A549 (cell line): ENCODE measurements around the gene BEAN1. TPM values are rescaled to one million over a fixed set of nuclear protein-coding genes. Genes with fewer than 3 reads are reported as not detected.

Source experiments
- ATAC-seq, 2 experiments: fragments of 200-7000 bp in 1 of 2; fragments of >200 bp in 1 of 2; cut with Nextera tagmentation in 1 of 2; cut with Tn5 transposase in 1 of 2; 3 replicates each; pipeline versions ENCODE4 v1.8.0 to v1.9.1; 2018 to 2020; ENCODE audit warnings: mild to moderate bottlenecking in 1 of 2, moderate library complexity in 1 of 2
- CTCF ChIA-PET: fragments of 300-600 bp; sonication (Branson Sonifier 250); formaldehyde crosslinking; extraction: SDS; loops from one replicate; lab custom pipeline; 2021; ENCODE audit warnings: antibody characterized with exemption, inconsistent platforms; lab: Yijun Ruan, JAX
- POLR2A ChIA-PET: fragments of 350-600 bp; formaldehyde crosslinking; extraction: SDS; loops from one replicate; lab custom pipeline; 2021; ENCODE audit warnings: antibody characterized with exemption, inconsistent platforms; lab: Yijun Ruan, JAX
- DNase-seq, 2 experiments: peaks; one replicate each; pipeline versions ENCODE4 v3.0.0 to v3.0.0-alpha.2; 2011 to 2016; ENCODE audit warnings: low read depth in 1 of 2, low spot score in 1 of 2
- FAIRE-seq: peaks from 2 replicates; lab custom pipeline; 2011; peaks lifted over from hg19 to GRCh38; lab: Jason Lieb, UNC
- H3K27ac ChIP-seq, 2 experiments: fragments of >200 bp; sonication (Bioruptor Twin); formaldehyde crosslinking; 3 replicates each; pipeline ENCODE4 v1.5.1; 2016 to 2017
- H3K4me1 ChIP-seq: fragments of >200 bp; sonication (Bioruptor Twin); formaldehyde crosslinking; 3 replicates; pipeline ENCODE4 v1.6.1; 2016
- H3K4me2 ChIP-seq: fragments of >200 bp; sonication (Bioruptor Twin); formaldehyde crosslinking; 3 replicates; pipeline ENCODE4 v1.6.1; 2016
- H3K4me3 ChIP-seq: fragments of >200 bp; sonication (Bioruptor Twin); formaldehyde crosslinking; 3 replicates; pipeline ENCODE4 v1.5.1; 2016
- H3K9me3 ChIP-seq: fragments of >200 bp; sonication (Bioruptor Twin); formaldehyde crosslinking; 3 replicates; pipeline ENCODE4 v1.6.1; 2016
- CBX8 ChIP-seq: fragments of 200-600 bp; sonication (generic); IDR thresholded peaks from 2 replicates; pipeline ENCODE4 v1.6.1; 2016
- CHD2 ChIP-seq: fragments of 150-350 bp; IDR thresholded peaks from 2 replicates; pipeline ENCODE4 v1.6.1; 2014; ENCODE audit warnings: low read length; ENCODE audit not compliant: partially characterized antibody
- EHF ChIP-seq: fragments of 250-450 bp; sonication (Bioruptor Pico); IDR thresholded peaks from 2 replicates; pipeline ENCODE4 v1.5.0; 2020; ENCODE audit warnings: mild to moderate bottlenecking
- EP300 ChIP-seq, 2 experiments: fragments of >200 bp; sonication (Bioruptor Twin); formaldehyde crosslinking; IDR thresholded peaks; 2 replicates in 1 of 2; 3 replicates in 1 of 2; pipeline ENCODE4 v1.6.1; 2016 to 2017
- FOSB ChIP-seq: fragments of 250-450 bp; sonication (Bioruptor Pico); IDR thresholded peaks from 2 replicates; pipeline ENCODE4 v1.5.0; 2020; ENCODE audit warnings: mild to moderate bottlenecking, moderate library complexity
- FOSL2 ChIP-seq, 2 experiments: fragments of 450-650 bp in 1 of 2; fragments of >200 bp in 1 of 2; sonication (Bioruptor Twin) in 1 of 2; formaldehyde crosslinking; IDR thresholded peaks; 2 replicates each; pipeline versions ENCODE4 v1.5.0 to v1.6.1; 2016 to 2020; ENCODE audit warnings: mild to moderate bottlenecking in 1 of 2, moderate library complexity in 1 of 2
- FOXS1 ChIP-seq: fragments of 250-450 bp; sonication (Bioruptor Pico); IDR thresholded peaks from 2 replicates; pipeline ENCODE4 v1.5.0; 2020; ENCODE audit warnings: mild to moderate bottlenecking, moderate library complexity
- HDAC2 ChIP-seq: fragments of 200-600 bp; sonication (generic); IDR thresholded peaks from 2 replicates; pipeline ENCODE4 v1.6.1; 2016
- JUN ChIP-seq, 2 experiments: fragments of >200 bp; sonication (Bioruptor Twin); formaldehyde crosslinking; IDR thresholded peaks; 2 replicates in 1 of 2; 3 replicates in 1 of 2; pipeline ENCODE4 v1.6.1; 2016 to 2017
- KDM1A ChIP-seq: fragments of 200-600 bp; sonication (generic); IDR thresholded peaks from 2 replicates; pipeline ENCODE4 v1.6.1; 2016; ENCODE audit warnings: low read depth, mild to moderate bottlenecking
- MAFK ChIP-seq: fragments of 450-650 bp; IDR thresholded peaks from 2 replicates; pipeline ENCODE4 v1.6.1; 2014; ENCODE audit not compliant: partially characterized antibody
- MAZ ChIP-seq: fragments of 150-350 bp; IDR thresholded peaks from 2 replicates; pipeline ENCODE4 v1.6.1; 2014; ENCODE audit warnings: antibody characterized with exemption, low read depth, low read length, borderline replicate concordance
- MYC ChIP-seq: IDR thresholded peaks from 2 replicates; pipeline ENCODE4 v1.6.1; 2012; ENCODE audit warnings: mild to moderate bottlenecking, inconsistent platforms, low read length, improper control_type of control experiment, borderline replicate concordance
- NR3C1 ChIP-seq: fragments of >200 bp; sonication (Bioruptor Twin); formaldehyde crosslinking; IDR thresholded peaks from 3 replicates; pipeline ENCODE4 v1.6.1; 2017
- POLR2A ChIP-seq: IDR thresholded peaks from 2 replicates; pipeline ENCODE4 v1.6.1; 2012; ENCODE audit warnings: mild to moderate bottlenecking, low read length
- RAD21 ChIP-seq, 2 experiments: fragments of >200 bp in 1 of 2; sonication (Bioruptor Twin) in 1 of 2; formaldehyde crosslinking in 1 of 2; IDR thresholded peaks in 1 of 2; conservative IDR thresholded peaks in 1 of 2; 2 replicates in 1 of 2; 3 replicates in 1 of 2; pipeline ENCODE4 v1.6.1; 2012 to 2018; ENCODE audit warnings: inconsistent platforms in 1 of 2
- RARB ChIP-seq: fragments of 250-450 bp; sonication (Bioruptor Pico); IDR thresholded peaks from 2 replicates; pipeline ENCODE4 v1.8.0; 2021; ENCODE audit warnings: mild to moderate bottlenecking, moderate library complexity
- RNF2 ChIP-seq: fragments of 200-600 bp; sonication (generic); IDR thresholded peaks from 2 replicates; pipeline ENCODE4 v1.6.1; 2016; ENCODE audit warnings: low read depth, mild to moderate bottlenecking, antibody characterized with exemption, moderate library complexity, borderline replicate concordance
- SMC3 ChIP-seq: fragments of >200 bp; sonication (Bioruptor Twin); formaldehyde crosslinking; IDR thresholded peaks from 3 replicates; pipeline ENCODE4 v1.6.1; 2018; ENCODE audit warnings: inconsistent platforms
- ZC3H11A ChIP-seq: fragments of 450-650 bp; IDR thresholded peaks from 2 replicates; pipeline ENCODE4 v1.6.1; 2014; ENCODE audit warnings: antibody characterized with exemption, mild to moderate bottlenecking
- ZFP36 ChIP-seq: fragments of 450-650 bp; IDR thresholded peaks from 2 replicates; pipeline ENCODE4 v1.6.1; 2014; ENCODE audit warnings: borderline replicate concordance; ENCODE audit not compliant: partially characterized antibody
- WGBS: methylation state at CpG from one replicate; pipeline ENCODE4 v1.1.6; 2017; ENCODE audit errors: missing lambda C conversion rate; 5-methylcytosine and 5-hydroxymethylcytosine counted together
- polyA plus RNA-seq, 4 experiments: library from polyadenylated mRNA; depleted of rRNA in 3 of 4; stranded (reverse); fragments of >200 nt; fragmentation: RNase III in 1 of 4; extraction: RNeasy Plus Mini Kit Qiagen cat#74134 plus additional on column Dnase treatment in 1 of 4; gene quantifications; 2 replicates in 3 of 4; 3 replicates in 1 of 4; pipeline ENCODE4 v1.2.3, GENCODE V29; 2011 to 2017
- TF ChIP-seq, protein P1 (sequence below): fragments of >200 bp; sonication (Bioruptor Twin); formaldehyde crosslinking; IDR thresholded peaks from 3 replicates; pipeline ENCODE4 v1.5.1; 2016
- TF ChIP-seq, protein P2 (sequence below): IDR thresholded peaks from 2 replicates; pipeline ENCODE4 v1.6.1; 2012
- TF ChIP-seq, protein P3 (sequence below): IDR thresholded peaks from 2 replicates; pipeline ENCODE4 v1.6.1; 2012; ENCODE audit warnings: low read depth, borderline replicate concordance
- TF ChIP-seq, protein P4 (sequence below): fragments of >200 bp; sonication (Bioruptor Twin); formaldehyde crosslinking; IDR thresholded peaks from 2 replicates; pipeline ENCODE4 v1.6.1; 2016

BEAN1 gene
- polyA plus RNA-seq, 2 of the 4 experiments (the other 2 are of a cell fraction): 0.98 to 1.7 TPM

DNA sequence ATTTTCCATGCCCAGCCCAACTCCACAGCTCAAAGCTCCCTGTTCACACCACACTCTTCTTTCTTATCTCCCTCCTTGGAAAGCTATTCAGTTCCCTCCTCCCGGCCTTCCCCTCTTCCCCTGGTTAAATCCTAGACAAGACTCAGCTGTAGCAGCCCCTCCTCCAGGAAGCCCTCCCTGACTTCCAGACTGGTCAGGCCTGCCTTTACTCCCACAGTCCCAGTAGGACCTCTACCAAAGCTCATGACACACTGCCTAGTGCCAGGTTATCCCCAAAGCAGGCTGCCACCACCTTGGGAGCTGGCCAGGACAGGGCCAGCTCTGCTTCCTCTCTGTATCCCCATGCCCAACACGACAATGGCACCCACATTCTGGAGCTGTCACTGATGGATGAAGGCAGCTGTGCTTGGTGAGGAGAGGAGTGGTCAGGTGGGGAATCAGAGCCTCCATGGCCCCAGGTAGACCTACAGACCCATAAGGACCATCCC is 50.0 kb downstream of the BEAN1 start:
- ChIA-PET POLR2A (interaction anchor here (0.5 kb wide), 1 partner anchor 13 kb away, joined by 3 read pairs; no protein-coding TSS in a partner anchor), CTCF (interaction anchor here (0.9 to 15.7 kb wide), 12 partner anchors 9 to 121 kb away, joined by 3 to 185 read pairs (median 5); no protein-coding TSS in a partner anchor)
- Histone ChIP-seq H3K27ac (peak overlapping the region; percentile 5 to 55; a peak in 3 of 6 replicates), H3K4me3 (no peak overlapping the region), H3K9me3 (no peaks in the 10 kb centered on the region)
- WGBS: 66% methylated on average over 2 of the region's 2 CpGs
- no peak for FAIRE-seq
- TF ChIP-seq ZFP36: peak; percentile 57
- no peak for TF ChIP-seq MAZ
- no peak for TF ChIP-seq POLR2A
- no peak for TF ChIP-seq JUN (IDR thresholded peaks at IDR 0.05)
- no peak for TF ChIP-seq FOSL2 (IDR thresholded peaks at IDR 0.05)
- TF ChIP-seq FOSL2 (CRISPR knock-in tag; IDR thresholded peaks at IDR 0.05): no peak
- TF ChIP-seq, all 56 proteins: peak for 1
- Histone ChIP-seq H3K4me1 (peaks cover 18% of the 10 kb centered on the region), H3K4me2 (no peak overlapping the region)
- DNase-seq: no peak
- no peak for ATAC-seq

DNA sequence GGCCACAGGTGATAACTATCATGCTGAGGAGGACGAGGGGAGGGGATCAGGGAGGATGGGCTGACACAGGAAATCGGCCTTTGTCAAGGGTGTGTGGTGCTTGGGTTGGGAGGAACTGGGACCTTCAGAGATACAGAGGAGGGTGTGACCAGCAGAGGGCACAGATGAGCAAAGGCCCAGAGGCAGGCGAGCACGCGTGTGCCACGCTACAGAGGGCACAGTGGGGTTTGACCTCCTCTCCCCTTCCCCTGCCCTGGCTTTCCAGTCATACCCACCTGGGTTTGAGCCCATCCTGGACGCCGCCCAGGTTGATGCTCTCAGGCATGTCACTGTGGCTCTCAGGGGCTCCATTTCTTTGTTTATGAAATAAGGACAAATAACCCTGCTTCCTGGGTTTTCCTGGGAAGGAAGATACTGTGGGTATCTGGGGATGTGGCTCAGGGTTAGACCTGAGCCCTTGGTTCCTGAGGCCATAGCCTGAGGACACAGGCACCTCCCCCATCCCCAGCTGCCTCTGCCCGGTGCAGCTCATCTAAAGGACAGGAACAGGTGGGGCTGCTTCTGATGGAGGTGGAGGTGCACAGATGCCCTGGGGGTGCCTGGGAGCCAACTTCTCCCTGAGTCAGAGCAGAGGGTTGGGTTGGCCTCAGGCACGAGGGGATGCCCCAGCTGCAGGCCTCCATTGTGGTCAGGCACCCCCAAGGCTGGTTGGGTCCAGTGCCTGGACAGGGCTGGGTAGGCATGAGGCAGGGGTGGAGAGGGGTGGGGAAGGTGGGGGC is 51.8 kb downstream of the BEAN1 start:
- ATAC-seq (peak; percentile 80 to 90), DNase-seq (peak; percentile 76 to 81), FAIRE-seq (peak; percentile 84)
- Histone ChIP-seq H3K9me3 (no peaks in the 10 kb centered on the region), H3K4me3 (no peak overlapping the region), H3K4me2 (peak overlapping the region; percentile 57), H3K27ac (peak overlapping the region; percentile 82 to 86), H3K4me1 (peaks cover 22% of the 10 kb centered on the region)
- WGBS: 18% methylated on average over 9 of the region's 10 CpGs
- POLR2A ChIA-PET: no interaction called here
- CTCF ChIA-PET: interaction anchor here (0.5 to 15.7 kb wide), 16 partner anchors 9 to 135 kb away, joined by 3 to 185 read pairs (median 4); no protein-coding TSS in a partner anchor
- no peak for TF ChIP-seq EP300 (IDR thresholded peaks at IDR 0.05)
- TF ChIP-seq, protein P1, sequence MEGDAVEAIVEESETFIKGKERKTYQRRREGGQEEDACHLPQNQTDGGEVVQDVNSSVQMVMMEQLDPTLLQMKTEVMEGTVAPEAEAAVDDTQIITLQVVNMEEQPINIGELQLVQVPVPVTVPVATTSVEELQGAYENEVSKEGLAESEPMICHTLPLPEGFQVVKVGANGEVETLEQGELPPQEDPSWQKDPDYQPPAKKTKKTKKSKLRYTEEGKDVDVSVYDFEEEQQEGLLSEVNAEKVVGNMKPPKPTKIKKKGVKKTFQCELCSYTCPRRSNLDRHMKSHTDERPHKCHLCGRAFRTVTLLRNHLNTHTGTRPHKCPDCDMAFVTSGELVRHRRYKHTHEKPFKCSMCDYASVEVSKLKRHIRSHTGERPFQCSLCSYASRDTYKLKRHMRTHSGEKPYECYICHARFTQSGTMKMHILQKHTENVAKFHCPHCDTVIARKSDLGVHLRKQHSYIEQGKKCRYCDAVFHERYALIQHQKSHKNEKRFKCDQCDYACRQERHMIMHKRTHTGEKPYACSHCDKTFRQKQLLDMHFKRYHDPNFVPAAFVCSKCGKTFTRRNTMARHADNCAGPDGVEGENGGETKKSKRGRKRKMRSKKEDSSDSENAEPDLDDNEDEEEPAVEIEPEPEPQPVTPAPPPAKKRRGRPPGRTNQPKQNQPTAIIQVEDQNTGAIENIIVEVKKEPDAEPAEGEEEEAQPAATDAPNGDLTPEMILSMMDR: peak; percentile 78
- peak; percentile 86 for TF ChIP-seq SMC3
- TF ChIP-seq, protein P2, sequence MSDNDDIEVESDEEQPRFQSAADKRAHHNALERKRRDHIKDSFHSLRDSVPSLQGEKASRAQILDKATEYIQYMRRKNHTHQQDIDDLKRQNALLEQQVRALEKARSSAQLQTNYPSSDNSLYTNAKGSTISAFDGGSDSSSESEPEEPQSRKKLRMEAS: peak; percentile 96
- no peak for TF ChIP-seq FOSB (CRISPR knock-in tag)
- peak; percentile 52; the same call in 1 of the 2 replicates for TF ChIP-seq MYC
- peak; percentile 75 to 77 for TF ChIP-seq RAD21 (conservative IDR thresholded peaks at IDR 0.05 in 1 of 2, IDR thresholded peaks at IDR 0.05 in 1 of 2)
- TF ChIP-seq MAZ: no peak
- TF ChIP-seq, protein P3, sequence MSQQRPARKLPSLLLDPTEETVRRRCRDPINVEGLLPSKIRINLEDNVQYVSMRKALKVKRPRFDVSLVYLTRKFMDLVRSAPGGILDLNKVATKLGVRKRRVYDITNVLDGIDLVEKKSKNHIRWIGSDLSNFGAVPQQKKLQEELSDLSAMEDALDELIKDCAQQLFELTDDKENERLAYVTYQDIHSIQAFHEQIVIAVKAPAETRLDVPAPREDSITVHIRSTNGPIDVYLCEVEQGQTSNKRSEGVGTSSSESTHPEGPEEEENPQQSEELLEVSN: peak; percentile 65; the same call in 1 of the 2 replicates

DNA sequence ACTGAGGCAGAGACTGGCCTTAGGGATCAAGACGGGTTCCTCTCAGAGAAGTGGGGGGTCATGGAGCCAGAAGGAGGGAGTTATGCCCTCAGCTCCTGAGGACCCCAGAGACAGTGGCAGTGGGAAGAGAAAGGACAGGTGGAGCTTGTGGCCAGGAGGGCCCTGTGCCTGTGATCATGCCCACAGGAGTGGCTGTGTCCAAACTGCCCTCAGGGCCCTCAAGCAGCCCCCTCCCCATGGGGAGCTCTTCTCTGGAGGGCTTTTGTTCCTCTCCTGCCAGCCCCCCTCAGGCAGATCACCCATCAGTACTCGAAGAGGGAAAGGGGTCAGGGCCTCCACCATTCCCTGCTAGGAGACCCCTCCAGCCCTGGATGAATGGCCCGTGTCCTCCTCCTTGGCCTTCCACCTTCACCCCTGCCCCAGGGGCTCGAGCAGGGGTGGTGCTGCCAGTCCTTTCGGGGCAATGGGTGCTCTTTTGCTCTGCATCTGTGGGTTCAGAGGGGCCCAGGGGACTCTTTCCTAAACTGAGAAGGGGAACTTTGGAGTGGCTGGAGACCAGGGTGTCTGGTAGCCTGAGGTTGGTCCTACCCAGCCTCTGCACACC is 52.7 kb downstream of the BEAN1 start:
- no peak overlapping the region for H3K4me3 ChIP-seq
- H3K9me3 ChIP-seq: no peaks in the 10 kb centered on the region
- ChIA-PET POLR2A (no interaction called here), CTCF (interaction anchor here (0.5 to 15.7 kb wide), 17 partner anchors 9 to 168 kb away, joined by 3 to 185 read pairs (median 3); no protein-coding TSS in a partner anchor)
- FAIRE-seq (no peak), DNase-seq (no peak), ATAC-seq (no peak)
- H3K4me2 ChIP-seq: no peak overlapping the region
- 88% methylated on average over 5 of the region's 5 CpGs for WGBS
- peak overlapping the region; percentile 82 to 86 for H3K27ac ChIP-seq
- no peak for TF ChIP-seq RARB
- TF ChIP-seq HDAC2: no peak
- TF ChIP-seq RAD21 (conservative IDR thresholded peaks at IDR 0.05 in 1 of 2, IDR thresholded peaks at IDR 0.05 in 1 of 2): no peak
- TF ChIP-seq ZC3H11A: no peak
- no peak for TF ChIP-seq MAFK
- no peak for TF ChIP-seq RNF2
- no peak for TF ChIP-seq NR3C1
- TF ChIP-seq EHF (CRISPR knock-in tag): no peak
- TF ChIP-seq, protein P4, sequence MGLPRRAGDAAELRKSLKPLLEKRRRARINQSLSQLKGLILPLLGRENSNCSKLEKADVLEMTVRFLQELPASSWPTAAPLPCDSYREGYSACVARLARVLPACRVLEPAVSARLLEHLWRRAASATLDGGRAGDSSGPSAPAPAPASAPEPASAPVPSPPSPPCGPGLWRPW: no peak
- TF ChIP-seq CBX8: no peak
- TF ChIP-seq, protein P3: no peak
- no peak for TF ChIP-seq CHD2
- no peak for TF ChIP-seq KDM1A
- TF ChIP-seq FOXS1 (CRISPR knock-in tag): no peak
- TF ChIP-seq SMC3: no peak
- H3K4me1 ChIP-seq: peaks cover 23% of the 10 kb centered on the region
